ENCODE results near the gene CIT.

- TF ChIP-seq CTCF (conservative IDR thresholded peaks at IDR 0.05; ENCODE audit: low read length) = no peak
- no peak for TF ChIP-seq EZH2phosphoT487 (IDR thresholded peaks at IDR 0.05; ENCODE audit: borderline replicate concordance)
Measured at GRCh38 chr12:119796292-119796691, 80.8 kb downstream of the CIT start.
